SK-N-SH (cell line): Measurements from ENCODE around the gene CFAP20. TPM values are rescaled to one million over a fixed set of nuclear protein-coding genes. Genes with fewer than 3 reads are reported as not detected.

Experiments used
- CTCF ChIA-PET: fragments of 300-600, 350-600 bp; formaldehyde crosslinking; extraction: SDS; loops from one replicate; lab custom pipeline; 2021; lab: Yijun Ruan, JAX
- POLR2A ChIA-PET: fragments of 350-600 bp; sonication (Branson Sonifier 250); formaldehyde crosslinking; extraction: SDS; loops from one replicate; lab custom pipeline; 2020; ENCODE audit warnings: antibody characterized with exemption, inconsistent platforms; lab: Yijun Ruan, JAX
- DNase-seq: peaks from one replicate; pipeline ENCODE4 v3.0.0; 2012
- H2AFZ ChIP-seq: fragments of 200-600 bp; sonication (generic); 2 replicates; pipeline ENCODE4 v1.8.1; 2016; ENCODE audit warnings: antibody characterized with exemption, mild to moderate bottlenecking, low read depth
- H3F3A ChIP-seq: fragments of 200-600 bp; sonication (generic); replicated peaks from 2 replicates; pipeline ENCODE3; 2016; ENCODE audit warnings: antibody characterized with exemption, mild to moderate bottlenecking; ENCODE audit not compliant: insufficient read depth
- H3K27ac ChIP-seq, 2 experiments: fragments of 200-500 bp in 1 of 2; fragments of 200-600 bp in 1 of 2; sonication (Bioruptor generic) in 1 of 2; sonication (generic), shearing (Covaris generic) in 1 of 2; 2 replicates each; pipeline versions ENCODE4 v1.5.1 to v1.6.1; 2014 to 2016; ENCODE audit warnings: low read depth in 2 of 2, inconsistent platforms in 1 of 2, low read length in 1 of 2, mild to moderate bottlenecking in 1 of 2, mixed read lengths in 1 of 2
- H3K27me3 ChIP-seq: fragments of 200-600 bp; sonication (generic), shearing (Covaris generic); 2 replicates; pipeline ENCODE4 v1.6.1; 2016; ENCODE audit warnings: mixed run types; ENCODE audit not compliant: insufficient read depth
- H3K36me3 ChIP-seq, 2 experiments: fragments of 200-500 bp in 1 of 2; fragments of 200-600 bp in 1 of 2; sonication (Bioruptor generic) in 1 of 2; sonication (generic) in 1 of 2; replicated peaks in 1 of 2; 2 replicates each; pipeline versions ENCODE3 to v1.5.1; 2014 to 2016; ENCODE audit warnings: low read length in 1 of 2, mild to moderate bottlenecking in 1 of 2; ENCODE audit not compliant: insufficient read depth in 2 of 2, control insufficient read depth in 1 of 2
- H3K4me1 ChIP-seq, 2 experiments: fragments of 200-500 bp in 1 of 2; fragments of 200-600 bp in 1 of 2; sonication (Bioruptor generic) in 1 of 2; sonication (generic), shearing (Covaris generic) in 1 of 2; 2 replicates each; pipeline versions ENCODE4 v1.5.1 to v1.6.1; 2014 to 2016; ENCODE audit warnings: low read depth in 1 of 2, low read length in 1 of 2, mixed run types in 1 of 2; ENCODE audit not compliant: insufficient read depth in 2 of 2, control insufficient read depth in 1 of 2
- H3K4me2 ChIP-seq: fragments of 200-600 bp; sonication (generic), shearing (Covaris generic); 2 replicates; pipeline ENCODE4 v1.6.1; 2017; ENCODE audit warnings: mixed run types
- H3K4me3 ChIP-seq, 2 experiments: fragments of 200-500 bp in 1 of 2; fragments of 200-600 bp in 1 of 2; sonication (Bioruptor generic) in 1 of 2; sonication (generic), shearing (Covaris generic) in 1 of 2; 2 replicates each; pipeline versions ENCODE4 v1.5.1 to v1.8.1; 2014 to 2016; ENCODE audit warnings: low read depth in 2 of 2, inconsistent platforms in 1 of 2, low read length in 1 of 2, mild to moderate bottlenecking in 1 of 2, mixed read lengths in 1 of 2, moderate library complexity in 1 of 2
- H3K79me2 ChIP-seq: fragments of 200-600 bp; sonication (generic); 2 replicates; pipeline ENCODE4 v1.8.1; 2017; ENCODE audit warnings: mild to moderate bottlenecking; ENCODE audit not compliant: insufficient read depth
- H3K9ac ChIP-seq: fragments of 200-600 bp; sonication (generic); 2 replicates; pipeline ENCODE4 v1.6.1; 2017; ENCODE audit warnings: mixed run types
- H3K9me2 ChIP-seq: fragments of 200-600 bp; sonication (generic); 2 replicates; pipeline ENCODE4 v1.6.1; 2017; ENCODE audit warnings: mixed run types
- H3K9me3 ChIP-seq: fragments of 200-600 bp; sonication (generic); 2 replicates; pipeline ENCODE4 v1.6.1; 2017; ENCODE audit warnings: mixed run types, mild to moderate bottlenecking, moderate library complexity
- H4K20me1 ChIP-seq: fragments of 200-600 bp; sonication (generic); 2 replicates; pipeline ENCODE4 v1.6.1; 2017; ENCODE audit warnings: mild to moderate bottlenecking, mixed run types; ENCODE audit not compliant: insufficient read depth
- CHD2 ChIP-seq: fragments of 150-350 bp; IDR thresholded peaks from 2 replicates; pipeline ENCODE4 v1.6.1; 2018; ENCODE audit warnings: low read length; ENCODE audit not compliant: partially characterized antibody
- EP300 ChIP-seq, 2 experiments: IDR thresholded peaks; 2 replicates each; pipeline versions ENCODE4 v1.4.0 to v1.6.1; 2012; ENCODE audit warnings: borderline replicate concordance in 1 of 2, low read depth in 1 of 2, low read length in 1 of 2
- POLR2AphosphoS5 ChIP-seq: IDR thresholded peaks from 2 replicates; pipeline ENCODE4 v1.6.1; 2012; ENCODE audit warnings: low read depth, low read length
- REST ChIP-seq: IDR thresholded peaks from 2 replicates; pipeline ENCODE4 v1.6.1; 2012; ENCODE audit warnings: mild to moderate bottlenecking, low read depth, low read length, moderate library complexity
- SIN3A ChIP-seq: IDR thresholded peaks from 2 replicates; pipeline ENCODE4 v1.6.1; 2012; ENCODE audit warnings: low read depth, mild to moderate bottlenecking, low read length, moderate library complexity, borderline replicate concordance
- SMC3 ChIP-seq: IDR thresholded peaks from 2 replicates; pipeline ENCODE4 v1.6.1; 2012; ENCODE audit warnings: low read depth, low read length, improper control_type of control experiment
- TAF1 ChIP-seq: IDR thresholded peaks from 2 replicates; pipeline ENCODE4 v1.6.1; 2012; ENCODE audit warnings: low read depth, mild to moderate bottlenecking, low read length, moderate library complexity, borderline replicate concordance
- TCF12 ChIP-seq: IDR thresholded peaks from 2 replicates; pipeline ENCODE4 v1.4.0; 2012
- USF1 ChIP-seq: IDR thresholded peaks from 2 replicates; pipeline ENCODE4 v1.4.0; 2012; ENCODE audit warnings: low read depth, borderline replicate concordance
- ZBTB33 ChIP-seq: IDR thresholded peaks from 2 replicates; pipeline ENCODE4 v1.4.0; 2012; ENCODE audit warnings: low read depth, borderline replicate concordance
- WGBS: methylation state at CpG from one replicate; pipeline ENCODE4 v1.1.6; 2017; ENCODE audit warnings: low lambda C conversion rate; 5-methylcytosine and 5-hydroxymethylcytosine counted together
- polyA plus RNA-seq, 3 experiments: library from polyadenylated mRNA; depleted of rRNA; stranded (reverse); fragments of >200 nt; gene quantifications; 2 replicates each; pipeline ENCODE4 v1.2.3, GENCODE V29; 2012

The CFAP20 gene
- polyA plus RNA-seq, 1 of the 3 experiments (the other 2 are of a cell fraction) = 61.6 TPM

- TF ChIP-seq REST = no peak
Measured at GRCh38 chr16:58137581-58137980, 8.4 kb upstream of the CFAP20 start (continued).

- Histone ChIP-seq H2AFZ (peak overlapping the region; percentile 81; the same call in 1 of the 2 replicates), H3K79me2 (peaks cover 53% of the 10 kb centered on the region), H3K4me3 (peak overlapping the region; percentile 90 to 92), H3K27me3 (no peaks in the 10 kb centered on the region), H3K27ac (peak overlapping the region; percentile 88 to 94), H3K4me1 (peaks cover 11 to 34% of the 10 kb centered on the region in 2 experiments; a peak in 3 of 4 replicates), H4K20me1 (peaks cover 47% of the 10 kb centered on the region), H3K4me2 (peak overlapping the region; percentile 78), H3F3A (peaks cover 7% of the 10 kb centered on the region), H3K9me3 (no peaks in the 10 kb centered on the region), H3K36me3 (no peaks in the 10 kb centered on the region), H3K9me2 (no peaks in the 10 kb centered on the region), H3K9ac (peak overlapping the region; percentile 92)
- TF ChIP-seq EP300 (IDR thresholded peaks at IDR 0.05; ENCODE audit: borderline replicate concordance in 1 of 2, low read depth in 1 of 2, low read length in 1 of 2) (no peak), ZBTB33 (no peak), POLR2AphosphoS5 (no peak), SIN3A (no peak), CHD2 (no peak), USF1 (no peak), TAF1 (no peak), TCF12 (no peak), SMC3 (no peak)
- POLR2A ChIA-PET = interaction anchor here (0.7 to 1.5 kb wide), 13 partner anchors 9 to 1068 kb away, joined by 3 to 18 read pairs (median 4); partner anchors contain the start of genes MMP15 and NDRG4
- CTCF ChIA-PET = interaction anchor here (0.6 to 6.5 kb wide), 7 partner anchors 94 to 1938 kb away, joined by 3 to 91 read pairs (median 4); partner anchors contain the start of genes GNAO1 and MMP15
- peak; percentile 70 for DNase-seq
- WGBS = 2% methylated on average over 19 of the region's 25 CpGs
Measured at GRCh38 chr16:58128711-58129096, 477 bp downstream of the CFAP20 start.
